B cell (primary cell): ENCODE results near the gene ENOX1. TPM values are rescaled to one million over a fixed set of nuclear protein-coding genes. Genes with fewer than 3 reads are reported as not detected.

Experiments
- ATAC-seq: fragments of 200-7000 bp; cut with Tn5 transposase; one replicate; pipeline ENCODE4 v1.10.0; 2021; ENCODE audit warnings: low read depth, mild to moderate bottlenecking, moderate number of reproducible peaks, moderate library complexity
- CTCF ChIA-PET: fragments of 350-600 bp; sonication (Branson Sonifier 250); formaldehyde crosslinking; loops from one replicate; lab custom pipeline; 2021; ENCODE audit warnings: antibody characterized with exemption, inconsistent platforms; lab: Charles Lee
- POLR2A ChIA-PET: fragments of 350-600 bp; sonication (Branson Sonifier 250); formaldehyde crosslinking; loops from one replicate; lab custom pipeline; 2021; ENCODE audit warnings: antibody characterized with exemption; lab: Charles Lee
- DNase-seq: peaks from one replicate; pipeline ENCODE4 v3.0.0; 2013
- H2AFZ ChIP-seq: 2 replicates; pipeline ENCODE4 v1.6.1; 2012; ENCODE audit warnings: mild to moderate bottlenecking, low read depth, low read length; ENCODE audit not compliant: insufficient read depth, poor library complexity, severe bottlenecking
- H3K27ac ChIP-seq, 2 donors: 1 replicate in 1 of 2; 2 replicates in 1 of 2; pipeline ENCODE4 v1.5.1; 2012 to 2013; ENCODE audit warnings: low read length in 2 of 2, mild to moderate bottlenecking in 2 of 2, moderate library complexity in 1 of 2
- H3K27me3 ChIP-seq, 4 experiments: fragments of 200-600 bp in 1 of 4; sonication (generic) in 1 of 4; replicated peaks in 1 of 4; 1 replicate in 2 of 4; 2 replicates in 2 of 4; pipeline versions ENCODE4 v1.6.1 to v1.7.0; 2013 to 2016; ENCODE audit warnings: low read length in 3 of 4, mild to moderate bottlenecking in 2 of 4, mixed read lengths in 1 of 4, moderate library complexity in 1 of 4; ENCODE audit not compliant: insufficient read depth in 4 of 4, control insufficient read depth in 3 of 4; ENCODE audit errors: control extremely low read depth in 1 of 4
- H3K36me3 ChIP-seq, 2 experiments: replicated peaks in 1 of 2; 1 replicate in 1 of 2; 2 replicates in 1 of 2; pipeline versions ENCODE4 v1.6.1 to v1.7.1; 2013; ENCODE audit warnings: low read length in 1 of 2; ENCODE audit not compliant: insufficient read depth in 2 of 2, control insufficient read depth in 1 of 2; ENCODE audit errors: control extremely low read depth in 1 of 2, extremely low read depth in 1 of 2
- H3K4me1 ChIP-seq, 2 donors: fragments of 200-600 bp in 1 of 2; sonication (generic) in 1 of 2; 1 replicate in 1 of 2; 2 replicates in 1 of 2; pipeline versions ENCODE4 v1.5.1 to v1.6.1; 2013 to 2017; ENCODE audit warnings: low read length in 2 of 2; ENCODE audit not compliant: control insufficient read depth in 2 of 2, insufficient read depth in 2 of 2
- H3K4me2 ChIP-seq: replicated peaks from 2 replicates; pipeline ENCODE3; 2012; ENCODE audit warnings: mild to moderate bottlenecking, low read depth, low read length; ENCODE audit not compliant: poor library complexity, severe bottlenecking
- H3K4me3 ChIP-seq, 5 experiments: fragments of 200-600 bp in 1 of 5; sonication (generic) in 1 of 5; 1 replicate in 3 of 5; 2 replicates in 2 of 5; pipeline versions ENCODE4 v1.5.1 to v1.7.0; 2011 to 2016; ENCODE audit warnings: low read length in 4 of 5, mild to moderate bottlenecking in 4 of 5, low read depth in 2 of 5, control low read depth in 1 of 5, moderate library complexity in 1 of 5; ENCODE audit not compliant: insufficient read depth in 1 of 5; ENCODE audit errors: control extremely low read depth in 1 of 5, extremely low read depth in 1 of 5
- H3K79me2 ChIP-seq: fragments of 200-600 bp; sonication (generic); one replicate; pipeline ENCODE4 v1.6.0; 2016; ENCODE audit warnings: low read length; ENCODE audit not compliant: control insufficient read depth, insufficient read depth
- H3K9ac ChIP-seq: fragments of 200-600 bp; sonication (generic); 2 replicates; pipeline ENCODE4 v1.6.1; 2017; ENCODE audit warnings: mild to moderate bottlenecking, low read length, moderate library complexity
- H3K9me3 ChIP-seq, 3 donors: one replicate each; pipeline versions ENCODE4 v1.6.1 to v1.7.1; 2013; ENCODE audit warnings: low read length in 2 of 3; ENCODE audit not compliant: control insufficient read depth in 2 of 3, insufficient read depth in 1 of 3; ENCODE audit errors: control extremely low read depth in 1 of 3
- H4K20me1 ChIP-seq: 2 replicates; pipeline ENCODE4 v1.6.0; 2012; ENCODE audit warnings: mild to moderate bottlenecking, low read length; ENCODE audit not compliant: insufficient read depth, control insufficient read depth, poor library complexity, severe bottlenecking
- H3K27ac Mint-ChIP-seq: one replicate; pipeline ENCODE4 v1.8.0; 2021; ENCODE audit warnings: mixed read lengths
- H3K27me3 Mint-ChIP-seq: one replicate; pipeline ENCODE4 v1.8.0; 2021; ENCODE audit warnings: mixed read lengths
- H3K4me1 Mint-ChIP-seq: one replicate; pipeline ENCODE4 v1.8.0; 2021; ENCODE audit warnings: mixed read lengths
- H3K4me3 Mint-ChIP-seq: one replicate; pipeline ENCODE4 v1.8.0; 2021; ENCODE audit warnings: mixed read lengths
- H3K9me3 Mint-ChIP-seq: one replicate; pipeline ENCODE4 v1.8.0; 2022; ENCODE audit warnings: mixed read lengths; ENCODE audit not compliant: insufficient read depth
- CTCF ChIP-seq: fragments of 200-600 bp; IDR thresholded peaks from one replicate; pipeline ENCODE4 v1.8.0; 2022; ENCODE audit warnings: antibody characterized with exemption, mild to moderate bottlenecking
- EZH2 ChIP-seq: IDR thresholded peaks from 2 replicates; pipeline ENCODE4 v1.6.1; 2012; ENCODE audit warnings: borderline replicate concordance, low read depth, mild to moderate bottlenecking, moderate library complexity, low read length; ENCODE audit not compliant: insufficient read depth, poor library complexity, severe bottlenecking
- WGBS: methylation state at CpG from one replicate; pipeline ENCODE4 v1.1.5; 2013; ENCODE audit warnings: missing lambda C conversion rate; ENCODE audit not compliant: insufficient coverage; 5-methylcytosine and 5-hydroxymethylcytosine counted together
- intact Hi-C: fragments of 100-400 bp; cut with micrococcal nuclease; formaldehyde crosslinking; loops from one replicate; pipeline ENCODE4 v1.10.0; 2022
- polyA plus RNA-seq: library from polyadenylated mRNA; depleted of rRNA; stranded (reverse); fragments of >200 nt; gene quantifications from 2 replicates; pipeline ENCODE4 v1.2.3, GENCODE V29; 2012
- total RNA-seq, 2 donors: library from RNA; stranded (reverse); fragments of 120-200 nt in 1 of 2; gene quantifications; 1 replicate in 1 of 2; 2 replicates in 1 of 2; pipeline versions ENCODE4 v1.2.3 to v1.2.4, GENCODE V29; 2013 to 2022

Gene ENOX1
- total and polyA plus RNA-seq, 2 donors (not counting 1 experiment from before 2014, with no cell fraction given): not detected

GRCh38 chr13:43220873-43221595, 565.7 kb downstream of the ENOX1 start:
- Histone ChIP-seq H3K27me3 (no peaks in the 10 kb centered on the region), H4K20me1 (no peaks in the 10 kb centered on the region), H2AFZ (no peak overlapping the region), H3K79me2 (no peaks in the 10 kb centered on the region), H3K9ac (no peak overlapping the region), H3K9me3 (no peaks in the 10 kb centered on the region), H3K36me3 (no peaks in the 10 kb centered on the region), H3K4me1 (no peaks in the 10 kb centered on the region), H3K4me3 (no peak overlapping the region), H3K27ac (no peak overlapping the region), H3K4me2 (no peak overlapping the region)
- DNase-seq: no peak
- WGBS: 100% methylated on average over 2 of the region's 8 CpGs
- Mint-ChIP-seq H3K27me3 (peaks cover 22% of the 10 kb centered on the region), H3K9me3 (no peaks in the 10 kb centered on the region), H3K4me3 (no peak overlapping the region), H3K27ac (no peak overlapping the region), H3K4me1 (no peaks in the 10 kb centered on the region)
- TF ChIP-seq EZH2 (no peak), CTCF (no peak)
- intact Hi-C loops: no loop called here
- POLR2A ChIA-PET: no interaction called here
- CTCF ChIA-PET: no interaction called here
- ATAC-seq: no peak

GRCh38 chr13:43214124-43214523, 572.6 kb downstream of the ENOX1 start:
- Mint-ChIP-seq H3K27ac (no peak overlapping the region), H3K4me3 (no peak overlapping the region), H3K27me3 (peaks cover 11% of the 10 kb centered on the region), H3K4me1 (no peaks in the 10 kb centered on the region), H3K9me3 (no peaks in the 10 kb centered on the region)
- TF ChIP-seq CTCF (no peak), EZH2 (no peak)
- WGBS: no CpG with 5 or more reads among the region's 4 CpGs
- DNase-seq (no peak), ATAC-seq (no peak)
- H3K79me2 ChIP-seq: no peaks in the 10 kb centered on the region
- intact Hi-C loops: no loop called here
- H3K27me3 ChIP-seq: peaks cover 0 to 2% (median 0%) of the 10 kb centered on the region in 4 experiments
- no peak overlapping the region for H3K4me3 ChIP-seq
- no peak overlapping the region for H3K27ac ChIP-seq
- no peaks in the 10 kb centered on the region for H3K9me3 ChIP-seq
- ChIA-PET CTCF (no interaction called here), POLR2A (no interaction called here)
- H3K4me2 ChIP-seq: no peak overlapping the region
- no peak overlapping the region for H3K9ac ChIP-seq
- no peaks in the 10 kb centered on the region for H3K36me3 ChIP-seq
- no peaks in the 10 kb centered on the region for H3K4me1 ChIP-seq
- no peak overlapping the region for H2AFZ ChIP-seq
- no peaks in the 10 kb centered on the region for H4K20me1 ChIP-seq
